Smooth muscle cell (in vitro differentiated cells): Measurements from ENCODE around the gene TMEM273. TPM values are rescaled to one million over a fixed set of nuclear protein-coding genes. Genes with fewer than 3 reads are reported as not detected.

Experiments used
- DNase-seq: peaks from one replicate; lab custom pipeline; 2025; ENCODE audit not compliant: unreplicated experiment; lab: John Stamatoyannopoulos, UW
- H2AFZ ChIP-seq: fragments of 200-600 bp; sonication (generic); 2 replicates; pipeline ENCODE4 v1.6.0; 2016; ENCODE audit warnings: antibody characterized with exemption, low read depth, mild to moderate bottlenecking
- H3F3A ChIP-seq: fragments of 200-600 bp; sonication (generic); 2 replicates; pipeline ENCODE4 v1.6.0; 2017; ENCODE audit warnings: antibody characterized with exemption, low read depth
- H3K27ac ChIP-seq: fragments of 200-600 bp; sonication (generic); 2 replicates; pipeline ENCODE4 v1.5.1; 2016; ENCODE audit warnings: low read depth, mild to moderate bottlenecking
- H3K27me3 ChIP-seq: fragments of 200-600 bp; sonication (generic); 2 replicates; pipeline ENCODE4 v1.6.1; 2016; ENCODE audit warnings: low read depth, mild to moderate bottlenecking
- H3K36me3 ChIP-seq: fragments of 200-600 bp; sonication (generic); 2 replicates; pipeline ENCODE4 v1.5.1; 2016; ENCODE audit warnings: low read depth
- H3K4me1 ChIP-seq: fragments of 200-600 bp; sonication (generic); 2 replicates; pipeline ENCODE4 v1.5.1; 2016; ENCODE audit warnings: low read depth
- H3K4me2 ChIP-seq: fragments of 200-600 bp; sonication (generic); 2 replicates; pipeline ENCODE4 v1.6.0; 2016; ENCODE audit warnings: mild to moderate bottlenecking
- H3K4me3 ChIP-seq: fragments of 200-600 bp; sonication (generic); 2 replicates; pipeline ENCODE4 v1.5.1; 2016; ENCODE audit warnings: mild to moderate bottlenecking
- H3K79me2 ChIP-seq: fragments of 200-600 bp; sonication (generic); 2 replicates; pipeline ENCODE4 v1.6.0; 2016; ENCODE audit warnings: low read depth, mild to moderate bottlenecking
- H3K9ac ChIP-seq: fragments of 200-600 bp; sonication (generic); 2 replicates; pipeline ENCODE4 v1.6.0; 2016; ENCODE audit warnings: low read depth
- H3K9me3 ChIP-seq: fragments of 200-600 bp; sonication (generic); replicated peaks from 2 replicates; pipeline ENCODE4 v1.5.1; 2016; ENCODE audit warnings: low read depth
- H4K20me1 ChIP-seq: fragments of 200-600 bp; sonication (generic); 2 replicates; pipeline ENCODE4 v1.6.0; 2016; ENCODE audit warnings: low read depth
- WGBS: methylation state at CpG from one replicate; pipeline ENCODE4 v1.1.7; 2016; ENCODE audit warnings: low lambda C conversion rate; 5-methylcytosine and 5-hydroxymethylcytosine counted together
- polyA plus RNA-seq: library from polyadenylated mRNA; unstranded; fragments of >200 nt; fragmentation: Nextera tagmentation; extraction: Ambion mirVana; gene quantifications from 2 replicates; pipeline ENCODE4 v1.2.1, GENCODE V29; 2016
- total RNA-seq: library from RNA; depleted of rRNA; stranded (reverse); fragments of >200 nt; gene quantifications from 2 replicates; pipeline ENCODE4 v1.2.3, GENCODE V29; 2014
- TF ChIP-seq, protein P1 (sequence below): fragments of 200-600 bp; sonication (generic); IDR thresholded peaks from 2 replicates; pipeline ENCODE4 v1.5.1; 2017; ENCODE audit warnings: borderline replicate concordance, mild to moderate bottlenecking, antibody characterized with exemption; ENCODE audit not compliant: insufficient read depth, poor library complexity, severe bottlenecking

The TMEM273 gene
- total and polyA plus RNA-seq, 2 experiments from 2014 or later: 0.09 TPM; not detected in 1

DNA sequence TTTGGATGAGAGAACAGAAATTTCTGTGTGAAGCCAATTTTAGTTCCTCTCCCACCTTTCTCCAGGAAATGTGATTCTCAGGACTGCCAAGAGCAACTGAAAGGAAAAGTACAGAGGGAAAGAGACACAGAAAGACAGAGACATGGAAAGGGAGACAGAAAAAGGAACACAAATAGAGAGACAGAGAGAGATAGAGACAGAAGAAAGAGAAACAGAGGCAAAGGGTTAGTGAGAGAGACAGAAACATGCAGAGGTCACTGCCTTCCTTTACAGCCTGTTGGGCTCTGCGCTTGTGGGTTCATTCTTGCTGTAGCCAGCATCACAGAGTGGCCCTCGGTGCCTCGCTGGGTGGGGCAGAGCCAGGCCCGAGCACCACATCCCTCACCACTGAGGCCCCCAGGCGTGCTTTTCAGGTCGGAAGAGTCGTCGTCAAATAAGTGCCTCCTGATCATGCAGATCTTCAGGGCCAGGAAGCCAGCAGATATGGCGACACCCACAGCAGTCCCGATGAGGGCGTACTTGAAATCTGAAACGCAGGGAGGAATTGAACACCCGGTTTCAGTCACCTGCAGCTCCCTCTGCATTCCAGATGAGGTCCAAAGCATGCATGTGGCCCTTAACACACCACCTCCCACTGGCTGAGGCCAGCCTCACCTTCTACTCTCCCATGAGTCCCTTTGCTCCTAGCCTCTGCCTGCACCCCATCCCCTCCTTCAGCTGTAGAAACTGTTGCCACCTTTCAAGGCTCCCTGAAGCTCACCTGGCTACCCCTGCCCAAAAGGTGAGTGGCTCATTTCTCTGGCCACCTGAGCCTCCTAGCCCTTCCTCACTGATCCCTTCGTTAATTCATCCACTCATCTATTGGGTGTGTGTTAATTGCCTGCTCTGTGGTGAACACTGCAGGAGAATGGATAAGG lies 21.4 kb downstream of the TMEM273 start:
- peak overlapping the region; percentile 15 for H2AFZ ChIP-seq
- H3K79me2 ChIP-seq: no peaks in the 10 kb centered on the region
- no peaks in the 10 kb centered on the region for H4K20me1 ChIP-seq
- no peak overlapping the region for H3K4me3 ChIP-seq
- H3F3A ChIP-seq: no peaks in the 10 kb centered on the region
- no peaks in the 10 kb centered on the region for H3K4me1 ChIP-seq
- WGBS: 85% methylated on average over 14 of the region's 14 CpGs
- DNase-seq: no peak
- no peak overlapping the region for H3K4me2 ChIP-seq
- no peaks in the 10 kb centered on the region for H3K9me3 ChIP-seq
- no peaks in the 10 kb centered on the region for H3K36me3 ChIP-seq
- H3K9ac ChIP-seq: no peak overlapping the region
- no peaks in the 10 kb centered on the region for H3K27me3 ChIP-seq
- TF ChIP-seq, protein P1, sequence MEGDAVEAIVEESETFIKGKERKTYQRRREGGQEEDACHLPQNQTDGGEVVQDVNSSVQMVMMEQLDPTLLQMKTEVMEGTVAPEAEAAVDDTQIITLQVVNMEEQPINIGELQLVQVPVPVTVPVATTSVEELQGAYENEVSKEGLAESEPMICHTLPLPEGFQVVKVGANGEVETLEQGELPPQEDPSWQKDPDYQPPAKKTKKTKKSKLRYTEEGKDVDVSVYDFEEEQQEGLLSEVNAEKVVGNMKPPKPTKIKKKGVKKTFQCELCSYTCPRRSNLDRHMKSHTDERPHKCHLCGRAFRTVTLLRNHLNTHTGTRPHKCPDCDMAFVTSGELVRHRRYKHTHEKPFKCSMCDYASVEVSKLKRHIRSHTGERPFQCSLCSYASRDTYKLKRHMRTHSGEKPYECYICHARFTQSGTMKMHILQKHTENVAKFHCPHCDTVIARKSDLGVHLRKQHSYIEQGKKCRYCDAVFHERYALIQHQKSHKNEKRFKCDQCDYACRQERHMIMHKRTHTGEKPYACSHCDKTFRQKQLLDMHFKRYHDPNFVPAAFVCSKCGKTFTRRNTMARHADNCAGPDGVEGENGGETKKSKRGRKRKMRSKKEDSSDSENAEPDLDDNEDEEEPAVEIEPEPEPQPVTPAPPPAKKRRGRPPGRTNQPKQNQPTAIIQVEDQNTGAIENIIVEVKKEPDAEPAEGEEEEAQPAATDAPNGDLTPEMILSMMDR: no peak
- no peak overlapping the region for H3K27ac ChIP-seq

DNA sequence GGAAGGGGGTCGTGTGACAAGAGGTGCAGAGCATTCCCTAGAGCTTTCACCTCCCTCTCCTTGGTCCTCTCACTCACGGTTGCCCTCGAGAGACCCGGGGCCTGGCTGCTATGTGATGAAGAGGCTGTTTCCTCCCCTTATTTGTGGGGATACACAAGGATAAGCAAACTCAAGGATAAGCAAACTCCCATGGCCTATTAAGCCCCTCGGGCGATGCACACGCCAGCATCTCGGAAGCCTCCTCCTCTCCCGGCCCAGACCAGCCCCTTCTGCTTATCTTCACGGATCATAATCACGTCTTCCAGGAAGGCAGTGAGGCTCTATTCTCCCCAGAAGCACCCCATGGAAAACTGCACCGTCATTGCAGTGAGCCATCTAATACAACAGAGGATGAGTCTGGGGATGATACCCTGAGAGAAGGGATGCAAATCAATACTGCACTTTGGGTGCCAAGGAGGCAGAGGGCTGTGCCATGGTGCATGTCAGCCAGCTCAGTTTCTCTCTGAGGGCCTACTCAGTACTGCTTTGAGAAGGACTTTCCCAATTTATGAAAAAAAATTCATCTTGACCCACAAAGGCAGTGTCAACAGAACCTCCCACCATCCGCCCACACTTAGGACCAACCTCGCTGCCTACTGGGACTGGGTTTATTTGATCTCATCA lies 22.2 kb downstream of the TMEM273 start:
- H3K4me2 ChIP-seq: no peak overlapping the region
- TF ChIP-seq, protein P1: no peak

DNA sequence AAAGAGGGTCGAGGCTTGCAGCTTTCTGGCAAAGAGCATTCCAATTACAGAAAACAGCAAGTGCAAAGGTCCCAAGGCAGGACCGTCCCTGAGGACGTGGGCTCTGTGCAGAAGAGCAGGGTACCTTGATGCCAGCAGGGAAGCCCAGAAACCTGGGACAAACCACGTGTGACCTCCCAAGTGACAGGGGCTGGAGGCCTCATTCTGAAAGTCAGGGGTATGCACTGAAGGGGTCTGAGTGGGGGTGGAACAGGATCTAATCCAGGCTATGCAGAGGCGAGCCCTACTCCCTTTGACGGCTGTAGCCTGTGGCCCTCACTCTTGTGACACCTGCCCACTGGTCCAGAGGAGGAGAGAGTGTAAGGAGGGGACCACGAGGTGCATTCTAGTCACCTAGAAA lies 22.9 kb downstream of the TMEM273 start:
- Histone ChIP-seq H3K36me3 (no peaks in the 10 kb centered on the region), H3F3A (no peaks in the 10 kb centered on the region), H3K9me3 (no peaks in the 10 kb centered on the region), H3K4me3 (no peak overlapping the region), H3K79me2 (no peaks in the 10 kb centered on the region), H3K4me1 (no peaks in the 10 kb centered on the region), H3K27ac (no peak overlapping the region), H3K9ac (no peak overlapping the region), H3K27me3 (no peaks in the 10 kb centered on the region), H4K20me1 (no peaks in the 10 kb centered on the region), H3K4me2 (no peak overlapping the region), H2AFZ (no peak overlapping the region)
- no peak for DNase-seq
- TF ChIP-seq, protein P1: no peak
- WGBS: 83% methylated on average over 7 of the region's 7 CpGs

More for the DNA sequence above, 22.2 kb downstream of the TMEM273 start:
- Histone ChIP-seq H3K36me3 (no peaks in the 10 kb centered on the region), H3K9ac (no peak overlapping the region), H3K79me2 (no peaks in the 10 kb centered on the region), H4K20me1 (no peaks in the 10 kb centered on the region), H3F3A (no peaks in the 10 kb centered on the region), H2AFZ (peak overlapping the region; percentile 15), H3K27ac (no peak overlapping the region), H3K9me3 (no peaks in the 10 kb centered on the region), H3K27me3 (no peaks in the 10 kb centered on the region), H3K4me1 (no peaks in the 10 kb centered on the region), H3K4me3 (no peak overlapping the region)
- WGBS: 78% methylated on average over 14 of the region's 14 CpGs
- DNase-seq: no peak
